ENCODE measurements around the gene CATSPERZ. TPM values are rescaled to one million over a fixed set of nuclear protein-coding genes. Genes with fewer than 3 reads are reported as not detected.

CATSPERZ gene
- total and polyA plus RNA-seq, 2 of the 13 experiments (the other 11 are each of a cell fraction or from before 2014, with no cell fraction given), result 0.22 to 0.48 TPM

DNA sequence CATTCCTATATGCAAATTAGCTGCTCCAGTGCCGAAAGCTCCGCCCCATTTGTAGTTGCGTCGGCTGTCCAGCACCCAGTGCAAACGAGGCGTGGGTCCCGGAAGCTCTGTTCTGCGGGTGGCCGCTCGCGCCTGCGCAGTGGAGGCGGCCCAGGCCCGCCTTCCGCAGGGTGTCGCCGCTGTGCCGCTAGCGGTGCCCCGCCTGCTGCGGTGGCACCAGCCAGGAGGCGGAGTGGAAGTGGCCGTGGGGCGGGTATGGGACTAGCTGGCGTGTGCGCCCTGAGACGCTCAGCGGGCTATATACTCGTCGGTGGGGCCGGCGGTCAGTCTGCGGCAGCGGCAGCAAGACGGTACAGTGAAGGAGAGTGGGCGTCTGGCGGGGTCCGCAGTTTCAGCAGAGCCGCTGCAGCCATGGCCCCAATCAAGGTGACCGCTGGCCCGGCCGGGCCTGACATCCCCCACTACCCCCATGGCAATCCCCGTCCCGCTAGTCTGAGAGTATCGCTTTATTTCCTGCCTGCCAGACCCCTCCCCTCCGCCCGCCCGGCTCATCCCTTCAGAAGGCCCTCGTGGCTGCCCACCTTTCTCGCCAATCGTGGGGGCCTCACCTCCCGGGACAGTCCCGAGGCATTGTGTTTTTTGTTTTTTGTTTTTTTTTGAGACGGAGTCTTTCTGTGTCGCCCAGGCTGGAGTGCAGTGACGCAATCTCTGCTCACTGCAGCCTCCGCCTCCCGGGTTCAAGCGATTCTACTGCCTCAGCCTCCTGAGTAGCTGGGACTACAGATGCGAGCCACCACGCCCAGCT, 18.0 kb downstream of the CATSPERZ start, which contains the start of gene PRDX5 (continued):
- TF ChIP-seq SMARCC2 (IDR thresholded peaks at IDR 0.05) (no peak), ZNF329 (CRISPR knock-in tag; IDR thresholded peaks at IDR 0.05; ENCODE audit: low read depth) (no peak), PHF21A (CRISPR knock-in tag; IDR thresholded peaks at IDR 0.05) (peak; percentile 87), ZBTB4 (CRISPR knock-in tag; IDR thresholded peaks at IDR 0.05; ENCODE audit: borderline replicate concordance) (no peak), U2AF2 (IDR thresholded peaks at IDR 0.05; ENCODE audit: low read depth, low read length) (no peak), CBFB (CRISPR knock-in tag; IDR thresholded peaks at IDR 0.05) (no peak), ZNF451 (CRISPR knock-in tag; IDR thresholded peaks at IDR 0.05) (no peak; the same call in 1 of the 2 replicates), ZNF780A (CRISPR knock-in tag; IDR thresholded peaks at IDR 0.05) (no peak), GABPB1 (CRISPR knock-in tag; IDR thresholded peaks at IDR 0.05) (peak; percentile 39; the same call in 1 of the 2 replicates), MXD4 (CRISPR knock-in tag; IDR thresholded peaks at IDR 0.05) (0 out of 2 replicates have a peak, but pooled peaks have one; percentile 56), ZSCAN21 (CRISPR knock-in tag; IDR thresholded peaks at IDR 0.05; ENCODE audit: borderline replicate concordance) (peak; percentile 46; the same call in 1 of the 2 replicates), ZFP1 (CRISPR knock-in tag; IDR thresholded peaks at IDR 0.05) (no peak), ZNF577 (CRISPR knock-in tag; IDR thresholded peaks at IDR 0.05; ENCODE audit: borderline replicate concordance, low read depth) (no peak), DNMT1 (CRISPR knock-in tag; IDR thresholded peaks at IDR 0.05) (no peak), ZNF704 (CRISPR knock-in tag; IDR thresholded peaks at IDR 0.05; ENCODE audit: borderline replicate concordance) (no peak), MED13 (CRISPR knock-in tag; IDR thresholded peaks at IDR 0.05) (no peak), CEBPG (CRISPR knock-in tag; IDR thresholded peaks at IDR 0.05) (peak; percentile 78), GLI4 (CRISPR knock-in tag; IDR thresholded peaks at IDR 0.05; ENCODE audit: borderline replicate concordance) (no peak), ZNF124 (CRISPR knock-in tag; IDR thresholded peaks at IDR 0.05) (no peak), GTF3A (CRISPR knock-in tag; conservative IDR thresholded peaks at IDR 0.05) (peak; percentile 71; the same call in 1 of the 2 replicates), SMARCE1 (IDR thresholded peaks at IDR 0.05; ENCODE audit: borderline replicate concordance) (no peak)
- TF ChIP-seq, protein P1, sequence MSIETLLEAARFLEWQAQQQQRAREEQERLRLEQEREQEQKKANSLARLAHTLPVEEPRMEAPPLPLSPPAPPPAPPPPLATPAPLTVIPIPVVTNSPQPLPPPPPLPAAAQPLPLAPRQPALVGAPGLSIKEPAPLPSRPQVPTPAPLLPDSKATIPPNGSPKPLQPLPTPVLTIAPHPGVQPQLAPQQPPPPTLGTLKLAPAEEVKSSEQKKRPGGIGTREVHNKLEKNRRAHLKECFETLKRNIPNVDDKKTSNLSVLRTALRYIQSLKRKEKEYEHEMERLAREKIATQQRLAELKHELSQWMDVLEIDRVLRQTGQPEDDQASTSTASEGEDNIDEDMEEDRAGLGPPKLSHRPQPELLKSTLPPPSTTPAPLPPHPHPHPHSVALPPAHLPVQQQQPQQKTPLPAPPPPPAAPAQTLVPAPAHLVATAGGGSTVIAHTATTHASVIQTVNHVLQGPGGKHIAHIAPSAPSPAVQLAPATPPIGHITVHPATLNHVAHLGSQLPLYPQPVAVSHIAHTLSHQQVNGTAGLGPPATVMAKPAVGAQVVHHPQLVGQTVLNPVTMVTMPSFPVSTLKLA (IDR thresholded peaks at IDR 0.05), result no peak
- TF ChIP-seq, protein P2, sequence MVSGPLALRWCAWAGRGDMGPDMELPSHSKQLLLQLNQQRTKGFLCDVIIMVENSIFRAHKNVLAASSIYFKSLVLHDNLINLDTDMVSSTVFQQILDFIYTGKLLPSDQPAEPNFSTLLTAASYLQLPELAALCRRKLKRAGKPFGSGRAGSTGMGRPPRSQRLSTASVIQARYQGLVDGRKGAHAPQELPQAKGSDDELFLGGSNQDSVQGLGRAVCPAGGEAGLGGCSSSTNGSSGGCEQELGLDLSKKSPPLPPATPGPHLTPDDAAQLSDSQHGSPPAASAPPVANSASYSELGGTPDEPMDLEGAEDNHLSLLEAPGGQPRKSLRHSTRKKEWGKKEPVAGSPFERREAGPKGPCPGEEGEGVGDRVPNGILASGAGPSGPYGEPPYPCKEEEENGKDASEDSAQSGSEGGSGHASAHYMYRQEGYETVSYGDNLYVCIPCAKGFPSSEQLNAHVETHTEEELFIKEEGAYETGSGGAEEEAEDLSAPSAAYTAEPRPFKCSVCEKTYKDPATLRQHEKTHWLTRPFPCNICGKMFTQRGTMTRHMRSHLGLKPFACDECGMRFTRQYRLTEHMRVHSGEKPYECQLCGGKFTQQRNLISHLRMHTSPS (CRISPR knock-in tag; IDR thresholded peaks at IDR 0.05; ENCODE audit: low read depth), result peak; percentile 85

Measured in HepG2 (cell line).